Trophoblast cell (in vitro differentiated cells and primary cell): ENCODE results near the gene MICU1. TPM values are rescaled to one million over a fixed set of nuclear protein-coding genes. Genes with fewer than 3 reads are reported as not detected.
"Not testable (repeated sequence)": the region's sequence is repeated elsewhere in the genome, so short reads cannot be mapped to it uniquely, and the experiment has no call there.

Source experiments
- DNase-seq, 2 donors: peaks; one replicate each; pipeline ENCODE4 v3.0.0-alpha.2; 2016
- H2AFZ ChIP-seq: 2 replicates; pipeline ENCODE4 v1.6.1; 2013; ENCODE audit warnings: low read length, moderate library complexity, mild to moderate bottlenecking; ENCODE audit not compliant: insufficient read depth, poor library complexity
- H2AK5ac ChIP-seq: 2 replicates; pipeline ENCODE4 v1.6.1; 2013; ENCODE audit warnings: mild to moderate bottlenecking, low read length
- H2BK120ac ChIP-seq: 2 replicates; pipeline ENCODE4 v1.6.1; 2013; ENCODE audit warnings: low read length, mild to moderate bottlenecking, moderate library complexity; ENCODE audit not compliant: insufficient read depth, poor library complexity
- H2BK12ac ChIP-seq: 2 replicates; pipeline ENCODE4 v1.6.1; 2013; ENCODE audit warnings: mild to moderate bottlenecking, low read length, moderate library complexity
- H2BK5ac ChIP-seq: 2 replicates; pipeline ENCODE4 v1.6.1; 2013; ENCODE audit warnings: low read length, low read depth, moderate library complexity, mild to moderate bottlenecking; ENCODE audit not compliant: poor library complexity
- H3K14ac ChIP-seq: 2 replicates; pipeline ENCODE4 v1.6.1; 2013; ENCODE audit warnings: mild to moderate bottlenecking, low read length
- H3K18ac ChIP-seq: 2 replicates; pipeline ENCODE4 v1.6.1; 2013; ENCODE audit warnings: mild to moderate bottlenecking, low read length
- H3K23ac ChIP-seq: 2 replicates; pipeline ENCODE4 v1.6.1; 2013; ENCODE audit warnings: low read length
- H3K27ac ChIP-seq: 2 replicates; pipeline ENCODE4 v1.5.1; 2013; ENCODE audit warnings: low read depth, mild to moderate bottlenecking, inconsistent platforms, low read length, moderate library complexity
- H3K27me3 ChIP-seq: 2 replicates; pipeline ENCODE4 v1.6.1; 2013; ENCODE audit warnings: inconsistent platforms, mild to moderate bottlenecking, low read length, moderate library complexity; ENCODE audit not compliant: insufficient read depth
- H3K36me3 ChIP-seq, 2 experiments: 1 replicate in 1 of 2; 2 replicates in 1 of 2; pipeline ENCODE4 v1.6.1; 2013; ENCODE audit warnings: low read length in 2 of 2, mild to moderate bottlenecking in 2 of 2, moderate library complexity in 1 of 2; ENCODE audit not compliant: insufficient read depth in 2 of 2, control insufficient read depth in 1 of 2
- H3K4ac ChIP-seq: 2 replicates; pipeline ENCODE4 v1.6.1; 2013; ENCODE audit warnings: low read depth, mild to moderate bottlenecking, low read length, moderate library complexity
- H3K4me1 ChIP-seq, 2 experiments: 1 replicate in 1 of 2; 2 replicates in 1 of 2; pipeline ENCODE4 v1.6.1; 2013; ENCODE audit warnings: low read length in 2 of 2, mild to moderate bottlenecking in 2 of 2, moderate library complexity in 1 of 2; ENCODE audit not compliant: insufficient read depth in 2 of 2, control insufficient read depth in 1 of 2
- H3K4me2 ChIP-seq: 2 replicates; pipeline ENCODE4 v1.6.1; 2013; ENCODE audit warnings: inconsistent platforms, mild to moderate bottlenecking, low read length, moderate library complexity
- H3K4me3 ChIP-seq: 2 replicates; pipeline ENCODE4 v1.5.1; 2013; ENCODE audit warnings: mild to moderate bottlenecking, low read depth, low read length, inconsistent platforms
- H3K79me1 ChIP-seq: one replicate; pipeline ENCODE4 v1.6.1; 2013; ENCODE audit warnings: low read length
- H3K79me2 ChIP-seq: 2 replicates; pipeline ENCODE4 v1.6.1; 2013; ENCODE audit warnings: low read length, mild to moderate bottlenecking; ENCODE audit not compliant: control insufficient read depth, insufficient read depth, poor library complexity
- H3K9ac ChIP-seq: 2 replicates; pipeline ENCODE4 v1.6.1; 2013; ENCODE audit warnings: mild to moderate bottlenecking, low read length
- H3K9me3 ChIP-seq: 2 replicates; pipeline ENCODE4 v1.6.1; 2013; ENCODE audit warnings: low read depth, mild to moderate bottlenecking, control low read depth, inconsistent platforms, low read length; ENCODE audit not compliant: insufficient read depth
- H4K12ac ChIP-seq: 2 replicates; pipeline ENCODE4 v1.6.1; 2013; ENCODE audit warnings: low read depth, mild to moderate bottlenecking, low read length, moderate library complexity
- H4K8ac ChIP-seq: 2 replicates; pipeline ENCODE4 v1.6.1; 2013; ENCODE audit warnings: low read depth, mild to moderate bottlenecking, low read length, moderate library complexity
- H4K91ac ChIP-seq: one replicate; pipeline ENCODE4 v1.6.1; 2013; ENCODE audit warnings: low read depth, mild to moderate bottlenecking, low read length, moderate library complexity
- WGBS: extraction: QIAGEN DNeasy Blood & Tissue Kit; methylation state at CpG from one replicate; pipeline ENCODE4 v1.1.7; 2013; ENCODE audit warnings: missing lambda C conversion rate; ENCODE audit not compliant: insufficient read length, insufficient coverage; ENCODE audit errors: extremely low coverage; 5-methylcytosine and 5-hydroxymethylcytosine counted together
- polyA plus RNA-seq: library from polyadenylated mRNA; stranded (reverse); fragments of 200-250 nt; gene quantifications from 2 replicates; pipeline ENCODE4 v1.2.3, GENCODE V29; 2013

Gene MICU1
- 22.9 and 25.0 TPM in 2 replicates for polyA plus RNA-seq

GRCh38 chr10:72625608-72626443, at the start of gene MICU1:
Gene MICU1, minus strand, starts transcription at chr10:72626079. Its CDS starts 59,286 bp downstream, at chr10:72566793.
- no peaks in the 10 kb centered on the region for H3K4me1 ChIP-seq
- peak; percentile 96 for DNase-seq
- H3K4me3 ChIP-seq, result peak within 1 kb of the TSS; percentile 94
- peak within 1 kb of the TSS; percentile 27 for H2BK120ac ChIP-seq
- no peak within 1 kb of the TSS for H3K23ac ChIP-seq
- no peaks in the 10 kb centered on the region for H3K27me3 ChIP-seq
- peak within 1 kb of the TSS; percentile 30 for H4K91ac ChIP-seq
- no peaks in the 10 kb centered on the region for H3K9me3 ChIP-seq
- peaks cover 3% of the 10 kb centered on the region for H3K79me1 ChIP-seq
- H2AFZ ChIP-seq, result peak within 1 kb of the TSS; percentile 89
- WGBS, result no CpG with 5 or more reads among the region's 49 CpGs
- H3K18ac ChIP-seq, result peak within 1 kb of the TSS; percentile 85
- H3K4me2 ChIP-seq, result peak within 1 kb of the TSS; percentile 64
- no peak within 1 kb of the TSS for H3K27ac ChIP-seq
- H3K36me3 ChIP-seq, result peaks cover 0 to under 1% of the 10 kb centered on the region in 2 experiments
- no peak within 1 kb of the TSS for H2AK5ac ChIP-seq
- peaks cover 6% of the 10 kb centered on the region for H3K79me2 ChIP-seq
- peak within 1 kb of the TSS; percentile 9 for H4K12ac ChIP-seq
- peak within 1 kb of the TSS; percentile 6 for H2BK12ac ChIP-seq
- H4K8ac ChIP-seq, result peak within 1 kb of the TSS; percentile 67
- H3K14ac ChIP-seq, result peak within 1 kb of the TSS; percentile 32
- H2BK5ac ChIP-seq, result peak within 1 kb of the TSS; percentile 61
- peak within 1 kb of the TSS; percentile 13 for H3K4ac ChIP-seq
- H3K9ac ChIP-seq, result peak within 1 kb of the TSS; percentile 59

GRCh38 chr10:72674174-72674573, 48.3 kb upstream of the MICU1 start:
- H3K18ac ChIP-seq, H3K36me3 ChIP-seq, H4K12ac ChIP-seq, H2BK12ac ChIP-seq, H3K27me3 ChIP-seq, H3K14ac ChIP-seq, H3K9me3 ChIP-seq, H2AK5ac ChIP-seq, DNase-seq, H3K4ac ChIP-seq, H3K79me2 ChIP-seq, H3K79me1 ChIP-seq, H3K4me2 ChIP-seq, H2AFZ ChIP-seq, H2BK5ac ChIP-seq, H3K4me3 ChIP-seq, H3K27ac ChIP-seq, H3K4me1 ChIP-seq, H2BK120ac ChIP-seq, H4K8ac ChIP-seq, H3K9ac ChIP-seq, H3K23ac ChIP-seq, H4K91ac ChIP-seq: not testable (repeated sequence)
- no CpG with 5 or more reads among the region's 5 CpGs for WGBS

- Histone ChIP-seq H3K79me2 (no peaks in the 10 kb centered on the region), H4K91ac (no peak overlapping the region), H3K4me1 (peaks cover 0 to 2% of the 10 kb centered on the region in 2 experiments), H2BK12ac (no peak overlapping the region), H4K12ac (no peak overlapping the region), H3K79me1 (no peaks in the 10 kb centered on the region), H3K14ac (no peak overlapping the region), H2BK5ac (no peak overlapping the region), H3K36me3 (no peaks in the 10 kb centered on the region), H3K9me3 (no peaks in the 10 kb centered on the region), H2AFZ (no peak overlapping the region), H3K18ac (no peak overlapping the region), H2BK120ac (no peak overlapping the region), H3K27me3 (no peaks in the 10 kb centered on the region), H3K4me3 (no peak overlapping the region), H3K23ac (no peak overlapping the region), H3K4me2 (no peak overlapping the region), H3K27ac (no peak overlapping the region), H2AK5ac (no peak overlapping the region), H3K4ac (no peak overlapping the region), H3K9ac (no peak overlapping the region), H4K8ac (no peak overlapping the region)
- no CpG with 5 or more reads among the region's 1 CpG for WGBS
- no peak for DNase-seq
Observed at GRCh38 chr10:72673280-72673679, 47.4 kb upstream of the MICU1 start.

DNA sequence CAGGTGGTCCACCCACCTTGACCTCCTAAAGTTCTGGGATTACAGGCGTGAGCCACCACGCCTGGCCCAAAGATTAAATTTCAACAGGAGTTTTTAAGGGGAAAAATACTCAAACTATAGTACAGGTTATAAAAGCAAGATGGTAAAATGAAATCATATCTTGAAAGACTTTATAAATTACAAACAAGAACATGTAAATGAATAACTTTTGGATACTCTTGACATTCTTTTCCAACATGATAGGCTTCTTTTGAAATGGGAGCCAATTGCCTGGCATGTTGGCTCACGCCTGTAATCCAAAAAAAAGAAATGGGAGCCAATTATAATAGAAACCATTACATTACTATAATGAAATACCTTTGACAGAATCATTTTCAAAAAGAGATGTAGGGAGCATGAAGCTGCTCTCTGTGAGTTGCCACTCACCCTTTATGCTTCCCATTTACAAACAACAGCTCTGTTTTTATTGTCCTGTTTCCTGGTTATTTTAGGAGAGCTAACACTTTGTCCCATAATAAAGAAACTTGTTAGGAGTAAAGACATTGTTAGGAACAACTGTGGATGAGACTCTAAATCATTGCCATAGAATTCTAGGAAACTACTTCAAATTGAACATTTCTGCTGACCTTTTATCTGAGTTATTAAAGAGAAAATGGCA, 41.5 kb upstream of the MICU1 start:
- H2AFZ ChIP-seq, result no peak overlapping the region
- no peak overlapping the region for H3K14ac ChIP-seq
- no CpG with 5 or more reads among the region's 3 CpGs for WGBS

More for the DNA sequence above, 41.5 kb upstream of the MICU1 start:
- H2BK5ac ChIP-seq, result no peak overlapping the region
- H3K27me3 ChIP-seq, result no peaks in the 10 kb centered on the region
- no peak overlapping the region for H2BK12ac ChIP-seq
- no peak overlapping the region for H3K4me3 ChIP-seq
- H3K18ac ChIP-seq, result no peak overlapping the region
- no peak overlapping the region for H4K12ac ChIP-seq
- no peak overlapping the region for H3K4me2 ChIP-seq
- H2BK120ac ChIP-seq, result no peak overlapping the region
- no peaks in the 10 kb centered on the region for H3K79me1 ChIP-seq
- no peak overlapping the region for H3K4ac ChIP-seq
- DNase-seq, result no peak
- no peak overlapping the region for H4K8ac ChIP-seq
- H3K9ac ChIP-seq, result no peak overlapping the region
- H3K36me3 ChIP-seq, result no peaks in the 10 kb centered on the region
- no peak overlapping the region for H2AK5ac ChIP-seq
- H3K27ac ChIP-seq, result no peak overlapping the region
- no peaks in the 10 kb centered on the region for H3K9me3 ChIP-seq
- H3K23ac ChIP-seq, result no peak overlapping the region
- no peaks in the 10 kb centered on the region for H3K4me1 ChIP-seq
- H3K79me2 ChIP-seq, result no peaks in the 10 kb centered on the region
- H4K91ac ChIP-seq, result no peak overlapping the region
